ENCODE results near the gene OTOG.

DNA sequence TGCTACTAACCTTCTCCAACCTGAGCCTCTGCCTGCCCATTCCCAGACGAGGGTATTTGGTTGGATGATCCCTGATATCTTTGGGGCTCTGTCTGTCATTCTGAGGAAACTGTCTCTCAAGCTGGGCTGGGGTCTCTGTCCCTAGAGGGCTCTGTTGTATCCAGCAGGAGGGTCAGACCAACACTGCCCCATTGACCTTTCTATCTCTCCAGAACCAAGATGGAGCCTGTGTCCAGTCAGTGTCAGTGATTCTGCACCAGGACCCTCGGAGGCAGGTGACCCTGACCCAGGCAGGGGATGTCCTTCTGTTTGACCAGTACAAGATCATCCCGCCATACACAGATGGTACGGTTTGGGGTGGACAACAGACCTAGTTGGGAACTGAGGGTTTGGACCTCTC is 21.9 kb downstream of the OTOG start:
- TF ChIP-seq, protein P1, sequence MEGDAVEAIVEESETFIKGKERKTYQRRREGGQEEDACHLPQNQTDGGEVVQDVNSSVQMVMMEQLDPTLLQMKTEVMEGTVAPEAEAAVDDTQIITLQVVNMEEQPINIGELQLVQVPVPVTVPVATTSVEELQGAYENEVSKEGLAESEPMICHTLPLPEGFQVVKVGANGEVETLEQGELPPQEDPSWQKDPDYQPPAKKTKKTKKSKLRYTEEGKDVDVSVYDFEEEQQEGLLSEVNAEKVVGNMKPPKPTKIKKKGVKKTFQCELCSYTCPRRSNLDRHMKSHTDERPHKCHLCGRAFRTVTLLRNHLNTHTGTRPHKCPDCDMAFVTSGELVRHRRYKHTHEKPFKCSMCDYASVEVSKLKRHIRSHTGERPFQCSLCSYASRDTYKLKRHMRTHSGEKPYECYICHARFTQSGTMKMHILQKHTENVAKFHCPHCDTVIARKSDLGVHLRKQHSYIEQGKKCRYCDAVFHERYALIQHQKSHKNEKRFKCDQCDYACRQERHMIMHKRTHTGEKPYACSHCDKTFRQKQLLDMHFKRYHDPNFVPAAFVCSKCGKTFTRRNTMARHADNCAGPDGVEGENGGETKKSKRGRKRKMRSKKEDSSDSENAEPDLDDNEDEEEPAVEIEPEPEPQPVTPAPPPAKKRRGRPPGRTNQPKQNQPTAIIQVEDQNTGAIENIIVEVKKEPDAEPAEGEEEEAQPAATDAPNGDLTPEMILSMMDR (tag by site-specific recombination; IDR thresholded peaks at IDR 0.05): no peak
- TF ChIP-seq, protein P2, sequence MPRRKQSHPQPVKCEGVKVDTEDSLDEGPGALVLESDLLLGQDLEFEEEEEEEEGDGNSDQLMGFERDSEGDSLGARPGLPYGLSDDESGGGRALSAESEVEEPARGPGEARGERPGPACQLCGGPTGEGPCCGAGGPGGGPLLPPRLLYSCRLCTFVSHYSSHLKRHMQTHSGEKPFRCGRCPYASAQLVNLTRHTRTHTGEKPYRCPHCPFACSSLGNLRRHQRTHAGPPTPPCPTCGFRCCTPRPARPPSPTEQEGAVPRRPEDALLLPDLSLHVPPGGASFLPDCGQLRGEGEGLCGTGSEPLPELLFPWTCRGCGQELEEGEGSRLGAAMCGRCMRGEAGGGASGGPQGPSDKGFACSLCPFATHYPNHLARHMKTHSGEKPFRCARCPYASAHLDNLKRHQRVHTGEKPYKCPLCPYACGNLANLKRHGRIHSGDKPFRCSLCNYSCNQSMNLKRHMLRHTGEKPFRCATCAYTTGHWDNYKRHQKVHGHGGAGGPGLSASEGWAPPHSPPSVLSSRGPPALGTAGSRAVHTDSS (tag by site-specific recombination; IDR thresholded peaks at IDR 0.05): no peak
- TF ChIP-seq, protein P3, sequence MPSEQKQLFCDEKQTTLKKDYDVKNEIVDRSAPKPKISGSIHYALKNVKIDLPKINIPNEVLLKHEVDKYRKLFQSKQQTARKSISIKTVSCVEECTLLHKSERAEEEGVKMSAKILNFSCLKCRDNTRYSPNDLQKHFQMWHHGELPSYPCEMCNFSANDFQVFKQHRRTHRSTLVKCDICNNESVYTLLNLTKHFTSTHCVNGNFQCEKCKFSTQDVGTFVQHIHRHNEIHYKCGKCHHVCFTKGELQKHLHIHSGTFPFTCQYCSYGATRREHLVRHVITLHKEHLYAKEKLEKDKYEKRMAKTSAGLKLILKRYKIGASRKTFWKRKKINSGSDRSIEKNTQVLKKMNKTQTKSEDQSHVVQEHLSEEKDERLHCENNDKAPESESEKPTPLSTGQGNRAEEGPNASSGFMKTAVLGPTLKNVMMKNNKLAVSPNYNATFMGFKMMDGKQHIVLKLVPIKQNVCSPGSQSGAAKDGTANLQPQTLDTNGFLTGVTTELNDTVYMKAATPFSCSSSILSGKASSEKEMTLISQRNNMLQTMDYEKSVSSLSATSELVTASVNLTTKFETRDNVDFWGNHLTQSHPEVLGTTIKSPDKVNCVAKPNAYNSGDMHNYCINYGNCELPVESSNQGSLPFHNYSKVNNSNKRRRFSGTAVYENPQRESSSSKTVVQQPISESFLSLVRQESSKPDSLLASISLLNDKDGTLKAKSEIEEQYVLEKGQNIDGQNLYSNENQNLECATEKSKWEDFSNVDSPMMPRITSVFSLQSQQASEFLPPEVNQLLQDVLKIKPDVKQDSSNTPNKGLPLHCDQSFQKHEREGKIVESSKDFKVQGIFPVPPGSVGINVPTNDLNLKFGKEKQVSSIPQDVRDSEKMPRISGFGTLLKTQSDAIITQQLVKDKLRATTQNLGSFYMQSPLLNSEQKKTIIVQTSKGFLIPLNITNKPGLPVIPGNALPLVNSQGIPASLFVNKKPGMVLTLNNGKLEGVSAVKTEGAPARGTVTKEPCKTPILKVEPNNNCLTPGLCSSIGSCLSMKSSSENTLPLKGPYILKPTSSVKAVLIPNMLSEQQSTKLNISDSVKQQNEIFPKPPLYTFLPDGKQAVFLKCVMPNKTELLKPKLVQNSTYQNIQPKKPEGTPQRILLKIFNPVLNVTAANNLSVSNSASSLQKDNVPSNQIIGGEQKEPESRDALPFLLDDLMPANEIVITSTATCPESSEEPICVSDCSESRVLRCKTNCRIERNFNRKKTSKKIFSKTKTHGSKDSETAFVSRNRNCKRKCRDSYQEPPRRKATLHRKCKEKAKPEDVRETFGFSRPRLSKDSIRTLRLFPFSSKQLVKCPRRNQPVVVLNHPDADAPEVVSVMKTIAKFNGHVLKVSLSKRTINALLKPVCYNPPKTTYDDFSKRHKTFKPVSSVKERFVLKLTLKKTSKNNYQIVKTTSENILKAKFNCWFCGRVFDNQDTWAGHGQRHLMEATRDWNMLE (tag by site-specific recombination; conservative IDR thresholded peaks at IDR 0.05; ENCODE audit: low read depth): no peak
- TF ChIP-seq, protein P4, sequence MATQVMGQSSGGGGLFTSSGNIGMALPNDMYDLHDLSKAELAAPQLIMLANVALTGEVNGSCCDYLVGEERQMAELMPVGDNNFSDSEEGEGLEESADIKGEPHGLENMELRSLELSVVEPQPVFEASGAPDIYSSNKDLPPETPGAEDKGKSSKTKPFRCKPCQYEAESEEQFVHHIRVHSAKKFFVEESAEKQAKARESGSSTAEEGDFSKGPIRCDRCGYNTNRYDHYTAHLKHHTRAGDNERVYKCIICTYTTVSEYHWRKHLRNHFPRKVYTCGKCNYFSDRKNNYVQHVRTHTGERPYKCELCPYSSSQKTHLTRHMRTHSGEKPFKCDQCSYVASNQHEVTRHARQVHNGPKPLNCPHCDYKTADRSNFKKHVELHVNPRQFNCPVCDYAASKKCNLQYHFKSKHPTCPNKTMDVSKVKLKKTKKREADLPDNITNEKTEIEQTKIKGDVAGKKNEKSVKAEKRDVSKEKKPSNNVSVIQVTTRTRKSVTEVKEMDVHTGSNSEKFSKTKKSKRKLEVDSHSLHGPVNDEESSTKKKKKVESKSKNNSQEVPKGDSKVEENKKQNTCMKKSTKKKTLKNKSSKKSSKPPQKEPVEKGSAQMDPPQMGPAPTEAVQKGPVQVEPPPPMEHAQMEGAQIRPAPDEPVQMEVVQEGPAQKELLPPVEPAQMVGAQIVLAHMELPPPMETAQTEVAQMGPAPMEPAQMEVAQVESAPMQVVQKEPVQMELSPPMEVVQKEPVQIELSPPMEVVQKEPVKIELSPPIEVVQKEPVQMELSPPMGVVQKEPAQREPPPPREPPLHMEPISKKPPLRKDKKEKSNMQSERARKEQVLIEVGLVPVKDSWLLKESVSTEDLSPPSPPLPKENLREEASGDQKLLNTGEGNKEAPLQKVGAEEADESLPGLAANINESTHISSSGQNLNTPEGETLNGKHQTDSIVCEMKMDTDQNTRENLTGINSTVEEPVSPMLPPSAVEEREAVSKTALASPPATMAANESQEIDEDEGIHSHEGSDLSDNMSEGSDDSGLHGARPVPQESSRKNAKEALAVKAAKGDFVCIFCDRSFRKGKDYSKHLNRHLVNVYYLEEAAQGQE (tag by site-specific recombination; IDR thresholded peaks at IDR 0.05): no peak
- no peak for TF ChIP-seq ZSCAN30 (tag by site-specific recombination; IDR thresholded peaks at IDR 0.05)
- no peak for TF ChIP-seq KLF7 (tag by site-specific recombination; IDR thresholded peaks at IDR 0.05; ENCODE audit: borderline replicate concordance)
- no peak for TF ChIP-seq BCL11A (tag by site-specific recombination; IDR thresholded peaks at IDR 0.05; ENCODE audit: low read depth)
- TF ChIP-seq TCF7L2 (IDR thresholded peaks at IDR 0.05; ENCODE audit: borderline replicate concordance, low read depth, low read length): no peak
- no peak for TF ChIP-seq ZNF561 (tag by site-specific recombination; IDR thresholded peaks at IDR 0.05; ENCODE audit: borderline replicate concordance)
- no peak for TF ChIP-seq ZNF175 (tag by site-specific recombination; IDR thresholded peaks at IDR 0.05)
- TF ChIP-seq PRDM1 (tag by site-specific recombination; IDR thresholded peaks at IDR 0.05): no peak
- no peak for TF ChIP-seq ZBTB21 (tag by site-specific recombination; IDR thresholded peaks at IDR 0.05)

All from HEK293 (cell line).